Tibial artery (tissue), 4 donors: ENCODE measurements around the gene RNF4.
A peak's percentile ranks its signal among the peaks of the same experiment; 100 is the strongest.
"Not testable (repeated sequence)": the region's sequence is repeated elsewhere in the genome, so short reads cannot be mapped to it uniquely, and the experiment has no call there.

Experiments used
- DNase-seq, 2 donors: peaks; one replicate each; pipeline ENCODE4 v3.0.0-alpha.2; 2019
- H3K27ac ChIP-seq, 2 donors: fragments of 200-600 bp; sonication (generic) in 1 of 2; 1 replicate in 1 of 2; 2 replicates in 1 of 2; pipeline ENCODE4 v1.5.1; 2018 to 2019; ENCODE audit warnings: mild to moderate bottlenecking in 1 of 2
- H3K27me3 ChIP-seq, 2 donors: fragments of 200-600 bp; sonication (generic) in 1 of 2; one replicate each; pipeline versions ENCODE4 v1.5.1 to v1.6.0; 2016 to 2019
- H3K36me3 ChIP-seq, 3 donors: fragments of 200-600 bp; sonication (generic) in 2 of 3; one replicate each; pipeline ENCODE4 v1.5.1; 2016 to 2019; ENCODE audit warnings: mild to moderate bottlenecking in 2 of 3
- H3K4me1 ChIP-seq, 4 donors: fragments of 200-600 bp; sonication (generic) in 2 of 4; 1 replicate in 3 of 4; 2 replicates in 1 of 4; pipeline ENCODE4 v1.5.1; 2016 to 2019
- H3K4me3 ChIP-seq, 2 donors: fragments of 200-600 bp; sonication (generic) in 1 of 2; 1 replicate in 1 of 2; 2 replicates in 1 of 2; pipeline ENCODE4 v1.5.1; 2018 to 2019; ENCODE audit warnings: mild to moderate bottlenecking in 2 of 2
- H3K9me3 ChIP-seq, 3 donors: fragments of 200-600 bp; sonication (generic) in 1 of 3; one replicate each; pipeline ENCODE4 v1.5.1; 2016 to 2019
- intact Hi-C: fragments of 100-400 bp; cut with DNase I; formaldehyde crosslinking; loops from one replicate; pipeline ENCODE4 v1.15.0; 2023; ENCODE audit warnings: low total_unique reads
- TF ChIP-seq, protein P1 (sequence below), 2 experiments: fragments of 200-600 bp in 1 of 2; fragments of 450-650 bp in 1 of 2; IDR thresholded peaks; one replicate each; pipeline ENCODE4 v1.5.1; 2017 to 2019; ENCODE audit warnings: antibody characterized with exemption in 2 of 2, mild to moderate bottlenecking in 1 of 2, moderate library complexity in 1 of 2

RNF4 gene

DNA sequence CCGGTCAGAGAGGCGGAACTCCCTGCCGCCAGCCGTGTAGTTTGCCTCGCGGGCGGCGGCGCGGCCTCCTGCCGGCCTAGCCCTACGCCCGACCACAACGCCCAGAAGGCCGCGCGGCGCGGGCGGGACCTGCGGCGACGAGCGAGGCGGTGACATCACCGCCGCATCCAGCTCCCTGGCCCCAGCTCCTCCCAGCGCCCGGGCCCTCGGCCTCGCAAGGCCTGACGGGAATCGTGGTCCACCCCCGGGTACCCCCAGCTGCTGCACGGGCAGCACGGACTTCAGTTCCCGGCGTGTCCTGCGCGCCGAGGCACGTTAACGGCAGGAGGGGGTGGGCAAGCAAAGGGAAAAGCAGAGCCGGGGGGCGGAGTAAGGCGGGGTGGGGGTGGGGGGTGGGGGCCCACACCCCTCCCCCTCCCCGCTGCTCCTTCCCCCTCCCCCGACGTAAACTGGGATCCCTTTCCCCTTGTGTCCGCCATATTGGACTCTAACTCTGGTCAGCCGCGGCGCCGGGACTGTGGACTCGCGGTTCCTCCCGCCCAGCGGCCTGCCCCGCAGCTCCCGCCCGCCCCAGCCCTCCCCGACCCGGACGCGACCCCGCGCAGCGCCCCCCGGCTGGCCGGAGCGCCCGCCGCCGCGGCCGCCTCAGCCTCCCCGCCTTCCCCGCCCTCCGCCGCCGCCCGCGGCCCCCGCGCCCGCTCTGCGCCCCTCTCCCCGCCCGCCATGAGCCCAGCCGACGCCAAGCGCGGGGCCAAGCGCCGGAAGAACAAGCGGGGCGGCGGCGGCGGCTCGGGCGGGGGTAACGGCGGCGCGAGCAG lies 67.5 kb downstream of the RNF4 start, which contains the start of gene FAM193A:
TSS of gene FAM193A (plus strand) at position 455 of the 818 bp plus-strand sequence. CDS start at position 724, 269 bp downstream.
- peak; percentile 98 to 100 for DNase-seq
- TF ChIP-seq, protein P1, sequence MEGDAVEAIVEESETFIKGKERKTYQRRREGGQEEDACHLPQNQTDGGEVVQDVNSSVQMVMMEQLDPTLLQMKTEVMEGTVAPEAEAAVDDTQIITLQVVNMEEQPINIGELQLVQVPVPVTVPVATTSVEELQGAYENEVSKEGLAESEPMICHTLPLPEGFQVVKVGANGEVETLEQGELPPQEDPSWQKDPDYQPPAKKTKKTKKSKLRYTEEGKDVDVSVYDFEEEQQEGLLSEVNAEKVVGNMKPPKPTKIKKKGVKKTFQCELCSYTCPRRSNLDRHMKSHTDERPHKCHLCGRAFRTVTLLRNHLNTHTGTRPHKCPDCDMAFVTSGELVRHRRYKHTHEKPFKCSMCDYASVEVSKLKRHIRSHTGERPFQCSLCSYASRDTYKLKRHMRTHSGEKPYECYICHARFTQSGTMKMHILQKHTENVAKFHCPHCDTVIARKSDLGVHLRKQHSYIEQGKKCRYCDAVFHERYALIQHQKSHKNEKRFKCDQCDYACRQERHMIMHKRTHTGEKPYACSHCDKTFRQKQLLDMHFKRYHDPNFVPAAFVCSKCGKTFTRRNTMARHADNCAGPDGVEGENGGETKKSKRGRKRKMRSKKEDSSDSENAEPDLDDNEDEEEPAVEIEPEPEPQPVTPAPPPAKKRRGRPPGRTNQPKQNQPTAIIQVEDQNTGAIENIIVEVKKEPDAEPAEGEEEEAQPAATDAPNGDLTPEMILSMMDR (IDR thresholded peaks at IDR 0.05): peak; percentile 7 to 9
- no peaks in the 10 kb centered on the region for H3K27me3 ChIP-seq
- H3K9me3 ChIP-seq: no peaks in the 10 kb centered on the region
- intact Hi-C loops: loop anchor here (1.0 to 10.0 kb wide), 3 partner anchors 67 to 122 kb away; partner anchors contain the start of genes CFAP99, RNF4 and ZFYVE28
- no peaks in the 10 kb centered on the region for H3K36me3 ChIP-seq
- peaks cover 0 to 31% (median 24%) of the 10 kb centered on the region in 4 donors for H3K4me1 ChIP-seq
- peak within 1 kb of the TSS; percentile 92 to 97 for H3K27ac ChIP-seq
- peak within 1 kb of the TSS; percentile 90 to 99 for H3K4me3 ChIP-seq

DNA sequence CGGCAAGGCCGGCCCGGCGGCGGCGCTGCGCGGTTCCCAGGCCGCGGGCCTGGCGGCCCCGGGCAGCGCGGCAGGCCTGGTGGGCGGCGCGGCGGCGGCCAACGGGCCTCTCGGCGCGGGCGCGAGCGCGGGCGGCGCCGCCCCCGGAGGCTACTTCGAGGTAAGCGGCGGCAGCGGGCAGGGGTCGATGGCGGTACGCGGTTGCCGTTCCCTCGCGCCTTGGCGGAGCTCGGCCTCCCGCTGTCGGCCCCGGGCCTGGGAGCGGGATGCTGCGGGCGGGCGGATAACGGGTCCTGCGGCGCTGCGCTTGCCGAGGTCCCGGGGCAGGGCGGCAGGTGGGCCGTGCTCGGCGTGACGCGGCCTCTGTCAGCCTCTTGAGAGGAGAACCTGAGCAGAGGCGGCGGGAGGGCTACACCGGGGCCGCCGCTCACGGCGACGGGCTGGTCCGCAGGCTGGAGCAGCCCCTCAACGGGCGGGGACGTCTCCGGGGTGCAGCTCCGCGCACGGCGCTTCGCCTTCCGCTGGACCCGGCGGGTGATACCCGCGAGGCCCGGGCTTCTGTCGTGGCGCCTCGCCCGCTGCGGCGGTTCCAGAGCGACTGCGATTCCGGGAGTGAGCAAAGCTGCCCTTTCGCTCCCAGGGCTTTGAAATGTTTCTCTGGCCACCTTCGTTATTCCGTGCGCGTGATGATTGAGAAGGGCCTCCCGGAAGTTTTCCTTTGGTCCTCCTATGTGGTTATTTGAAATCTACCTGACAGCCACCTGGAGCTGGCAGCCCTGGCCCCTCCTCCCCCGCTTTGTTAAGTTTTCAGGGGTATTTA lies 68.3 kb downstream of the RNF4 start:
- intact Hi-C loops: loop anchor here (1.0 to 10.0 kb wide), 3 partner anchors 68 to 122 kb away; partner anchors contain the start of genes CFAP99, RNF4 and ZFYVE28

DNA sequence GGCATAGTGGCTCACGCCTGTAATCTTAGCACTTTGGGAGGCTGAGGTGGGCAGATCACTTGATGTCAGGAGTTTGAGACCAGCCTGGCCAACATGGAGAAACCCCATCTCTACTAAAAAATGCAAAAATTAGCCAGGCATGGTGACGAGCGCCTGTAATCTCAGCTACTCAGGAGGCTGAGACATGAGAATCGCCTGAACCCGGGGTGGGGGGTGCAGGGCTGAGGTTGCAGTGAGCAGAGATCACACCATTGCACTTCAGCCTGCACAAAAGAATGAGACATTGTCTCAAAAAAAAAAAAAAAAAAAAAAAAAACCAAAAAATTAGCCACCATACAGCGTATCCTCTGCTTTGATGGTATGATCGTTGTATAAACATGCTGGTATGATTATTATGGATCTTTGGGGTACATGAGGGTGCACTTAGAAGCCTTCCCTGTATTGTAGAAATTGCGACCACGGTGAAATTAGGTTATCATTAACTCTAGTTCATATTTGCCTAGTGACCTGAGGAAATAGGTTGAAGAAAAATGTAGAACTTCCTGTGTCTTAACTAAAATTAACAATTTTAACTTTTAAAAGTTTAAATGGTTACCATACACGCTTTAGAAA lies 74.8 kb downstream of the RNF4 start:
- intact Hi-C loops, H3K4me3 ChIP-seq, H3K27me3 ChIP-seq, H3K9me3 ChIP-seq, H3K27ac ChIP-seq, H3K36me3 ChIP-seq: not testable (repeated sequence)
- DNase-seq: peak in 1 of 2 donors; percentile 16
- peaks cover 0 to 25% (median 9%) of the 10 kb centered on the region in 4 donors for H3K4me1 ChIP-seq

More for the DNA sequence above, 68.3 kb downstream of the RNF4 start:
- Histone ChIP-seq H3K4me3 (peak overlapping the region; percentile 90 to 99), H3K4me1 (peaks cover 0 to 31% (median 24%) of the 10 kb centered on the region in 4 donors), H3K27me3 (no peaks in the 10 kb centered on the region), H3K36me3 (no peaks in the 10 kb centered on the region), H3K27ac (peak overlapping the region; percentile 92 to 97), H3K9me3 (no peaks in the 10 kb centered on the region)
- TF ChIP-seq, protein P1 (IDR thresholded peaks at IDR 0.05): peak in 1 of 2 experiments; percentile 4
- peak; percentile 26 to 71 for DNase-seq

DNA sequence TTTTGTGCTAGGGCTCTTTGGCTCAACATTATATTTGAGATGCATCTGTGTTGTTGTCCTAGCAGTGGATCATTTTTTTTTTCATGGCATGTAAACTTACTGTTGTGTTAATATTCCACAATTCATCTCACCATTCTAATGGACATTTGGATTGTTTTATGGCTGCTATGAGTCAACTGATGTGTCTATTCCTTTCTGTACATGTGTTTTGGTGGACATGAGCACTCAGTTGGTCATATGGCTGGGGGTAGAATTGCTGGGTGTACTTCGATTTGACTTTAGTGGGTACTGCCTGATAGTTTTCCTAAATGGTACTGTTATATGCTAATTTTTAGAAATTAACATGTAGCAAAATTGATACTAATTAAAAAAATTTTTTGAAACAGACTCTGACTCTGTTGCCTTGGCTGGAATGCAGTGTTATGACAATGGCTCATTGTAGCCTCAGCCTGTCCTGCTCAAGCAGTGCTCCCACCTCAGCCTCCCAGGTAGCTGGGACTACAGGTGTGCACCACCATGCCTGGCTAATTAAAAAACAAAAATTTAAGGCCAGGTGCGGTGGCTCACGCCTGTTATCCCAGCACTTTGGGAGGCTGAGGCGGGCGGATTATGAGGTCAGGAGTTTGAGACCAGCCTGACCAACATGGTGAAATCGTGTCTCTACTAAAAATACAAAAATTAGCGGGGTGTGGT lies 76.6 kb downstream of the RNF4 start:
- no peaks in the 10 kb centered on the region for H3K27me3 ChIP-seq
- H3K27ac ChIP-seq: no peak overlapping the region
- TF ChIP-seq, protein P1 (IDR thresholded peaks at IDR 0.05): no peak
- no peaks in the 10 kb centered on the region for H3K9me3 ChIP-seq
- H3K4me3 ChIP-seq: no peak overlapping the region
- no peak for DNase-seq
- peaks cover 0 to 4% (median 0%) of the 10 kb centered on the region in 3 donors for H3K36me3 ChIP-seq
- intact Hi-C loops: no loop called here
- peaks cover 0 to 12% (median 2%) of the 10 kb centered on the region in 4 donors for H3K4me1 ChIP-seq

DNA sequence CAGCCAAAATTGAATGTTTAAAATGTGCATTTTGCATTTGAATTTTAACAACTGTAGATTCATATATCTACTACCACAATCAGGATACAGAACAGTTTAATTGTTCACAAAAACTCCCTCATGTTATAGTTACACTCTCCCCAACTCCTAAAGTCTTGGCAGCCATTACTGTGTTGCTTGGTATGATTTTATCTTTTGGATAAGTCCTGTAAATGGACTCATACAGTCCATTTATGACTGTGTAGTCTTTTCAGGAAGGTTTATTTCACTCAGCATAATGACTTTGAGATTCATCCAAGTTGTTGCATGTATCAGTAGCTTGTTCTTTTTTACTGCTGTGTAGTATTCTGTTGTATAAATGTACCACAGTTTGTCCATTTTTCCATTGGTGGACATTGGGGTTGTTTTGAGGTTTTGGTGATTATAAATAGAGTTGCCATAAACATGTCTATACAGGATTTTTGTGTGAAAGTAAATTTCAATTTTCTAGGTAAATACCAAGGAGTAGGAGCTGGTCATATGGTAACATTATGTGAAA lies 77.4 kb downstream of the RNF4 start:
- H3K27me3 ChIP-seq: no peaks in the 10 kb centered on the region
- H3K4me1 ChIP-seq: peaks cover 0 to 12% (median 2%) of the 10 kb centered on the region in 4 donors
- intact Hi-C loops: no loop called here
- no peak overlapping the region for H3K4me3 ChIP-seq
- no peak overlapping the region for H3K27ac ChIP-seq
- H3K36me3 ChIP-seq: peaks cover 0 to 4% (median 0%) of the 10 kb centered on the region in 3 donors
- H3K9me3 ChIP-seq: no peaks in the 10 kb centered on the region
- TF ChIP-seq, protein P1 (IDR thresholded peaks at IDR 0.05): no peak
- DNase-seq: no peak

DNA sequence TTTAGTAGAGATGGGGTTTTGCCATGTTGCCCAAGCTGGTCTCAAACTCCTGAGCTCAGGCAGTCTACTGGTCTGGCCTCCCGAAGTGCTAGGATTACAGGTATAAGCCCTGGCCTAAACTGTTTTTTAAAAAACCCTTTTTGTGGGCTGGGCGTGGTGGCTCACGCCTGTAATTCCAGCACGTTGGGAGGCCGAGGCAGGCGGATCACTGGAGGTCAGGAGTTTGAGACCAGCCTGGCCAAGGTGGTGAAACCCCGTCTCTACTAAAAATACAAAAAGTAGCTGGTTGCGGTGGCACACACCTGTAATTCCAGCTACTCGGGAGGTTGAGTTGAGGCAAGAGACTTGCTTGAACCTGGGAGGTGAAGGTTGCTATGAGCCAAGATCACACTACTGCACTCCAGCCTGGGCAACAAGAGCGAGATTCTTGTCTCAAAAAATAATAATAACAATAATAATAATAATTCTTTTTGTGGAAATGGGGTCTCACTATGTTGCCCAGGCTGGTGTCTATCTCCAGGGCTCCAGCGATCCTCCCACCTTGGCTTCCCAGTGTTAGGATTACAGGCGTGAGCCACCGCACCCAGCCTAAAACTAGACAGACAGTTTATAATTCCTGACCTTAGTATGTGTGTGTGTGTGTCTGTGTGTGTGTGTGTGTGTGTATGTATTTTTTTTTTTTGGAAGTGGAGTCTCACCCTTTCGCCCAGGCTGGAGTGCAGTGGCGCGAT lies 78.2 kb downstream of the RNF4 start:
- H3K4me3 ChIP-seq, intact Hi-C loops, H3K36me3 ChIP-seq, H3K27ac ChIP-seq, H3K9me3 ChIP-seq, H3K27me3 ChIP-seq: not testable (repeated sequence)
- DNase-seq: peak in 1 of 2 donors; percentile 23
- peaks cover 0 to 12% (median 2%) of the 10 kb centered on the region in 4 donors for H3K4me1 ChIP-seq
